EL (cell line): ENCODE measurements around the gene TAS1R1.
A peak's percentile ranks its signal among the peaks of the same experiment; 100 is the strongest.
"Not testable (repeated sequence)": the region's sequence is repeated elsewhere in the genome, so short reads cannot be mapped to it uniquely, and the experiment has no call there.

Source experiments
- DNase-seq: peaks from one replicate; pipeline ENCODE4 v3.0.0-alpha.2; 2016

TAS1R1 gene

DNA sequence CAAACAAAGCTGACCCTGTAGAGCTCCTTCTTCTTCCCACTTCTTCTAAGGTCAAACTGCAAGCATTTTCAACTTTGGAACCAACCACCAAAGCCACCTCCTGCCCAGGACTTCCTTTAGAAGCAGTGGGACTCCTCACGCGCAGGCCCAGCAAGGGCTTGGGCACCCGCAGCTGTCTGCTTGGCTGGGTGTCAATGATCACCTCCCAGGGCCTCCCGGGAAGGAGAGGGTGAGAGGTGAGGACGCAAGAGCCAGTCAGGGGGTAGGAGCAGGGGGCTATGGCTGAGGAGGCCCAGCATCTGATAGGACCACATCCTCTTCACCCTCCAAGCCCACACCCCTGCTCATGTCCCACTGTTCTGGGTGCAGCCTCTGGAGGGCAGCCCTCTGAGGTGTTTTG is 37.3 kb downstream of the TAS1R1 start:
- no peak for DNase-seq

DNA sequence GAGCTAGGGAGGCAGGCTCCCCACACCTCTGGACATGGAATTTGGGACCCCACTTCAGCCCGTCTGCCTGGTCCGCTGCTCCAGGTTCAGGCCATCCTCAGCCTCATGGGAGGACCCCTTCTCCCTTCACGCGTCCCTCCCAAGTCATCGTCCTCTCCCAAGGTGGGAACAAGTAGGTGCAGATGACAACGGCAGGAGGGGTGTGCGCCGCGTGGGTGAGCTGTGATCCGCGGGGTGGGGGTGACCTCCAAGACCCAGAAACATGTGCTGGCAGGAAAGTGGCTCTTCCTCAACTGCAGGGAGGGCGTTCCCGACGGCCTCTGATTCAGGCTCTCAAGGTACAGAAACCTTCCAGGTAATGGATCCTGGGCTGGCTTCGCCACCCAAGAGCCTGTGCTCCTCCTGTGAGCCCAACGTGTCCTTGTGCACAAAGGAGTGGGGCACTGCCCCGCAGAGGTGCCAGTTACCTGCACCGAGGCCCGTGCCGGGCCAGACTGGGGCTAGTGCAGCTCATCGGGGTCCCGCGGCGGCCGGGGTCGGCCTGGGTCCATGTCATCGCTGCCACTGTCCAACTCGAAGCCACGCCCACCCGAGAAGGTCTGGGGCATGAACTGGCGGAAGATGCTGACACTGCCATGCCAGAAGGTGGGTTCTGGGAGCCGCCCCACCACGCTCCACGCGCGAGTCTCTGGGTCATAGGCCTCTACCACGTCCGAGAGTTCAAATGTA is 37.9 kb downstream of the TAS1R1 start:
- no peak for DNase-seq

DNA sequence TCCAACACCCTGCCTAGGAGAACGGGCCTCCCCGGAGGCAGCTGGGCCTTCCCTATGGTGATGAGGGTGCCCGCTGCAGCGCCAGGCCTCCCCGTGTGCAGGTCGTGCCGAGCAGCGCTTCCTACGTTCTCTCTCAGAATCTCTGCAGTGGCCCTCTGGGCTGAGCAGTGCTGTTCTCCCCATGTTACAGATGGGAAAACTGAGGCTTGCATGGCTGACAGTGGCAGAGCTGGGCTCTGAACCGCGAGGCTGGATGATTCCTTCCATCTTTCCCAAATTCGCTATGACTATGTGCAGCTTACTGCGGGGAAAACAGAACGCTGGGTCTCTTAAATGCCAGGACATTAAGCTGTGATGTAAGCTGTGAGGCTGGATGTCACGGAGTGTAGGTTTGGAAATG is 38.7 kb downstream of the TAS1R1 start:
- no peak for DNase-seq

DNA sequence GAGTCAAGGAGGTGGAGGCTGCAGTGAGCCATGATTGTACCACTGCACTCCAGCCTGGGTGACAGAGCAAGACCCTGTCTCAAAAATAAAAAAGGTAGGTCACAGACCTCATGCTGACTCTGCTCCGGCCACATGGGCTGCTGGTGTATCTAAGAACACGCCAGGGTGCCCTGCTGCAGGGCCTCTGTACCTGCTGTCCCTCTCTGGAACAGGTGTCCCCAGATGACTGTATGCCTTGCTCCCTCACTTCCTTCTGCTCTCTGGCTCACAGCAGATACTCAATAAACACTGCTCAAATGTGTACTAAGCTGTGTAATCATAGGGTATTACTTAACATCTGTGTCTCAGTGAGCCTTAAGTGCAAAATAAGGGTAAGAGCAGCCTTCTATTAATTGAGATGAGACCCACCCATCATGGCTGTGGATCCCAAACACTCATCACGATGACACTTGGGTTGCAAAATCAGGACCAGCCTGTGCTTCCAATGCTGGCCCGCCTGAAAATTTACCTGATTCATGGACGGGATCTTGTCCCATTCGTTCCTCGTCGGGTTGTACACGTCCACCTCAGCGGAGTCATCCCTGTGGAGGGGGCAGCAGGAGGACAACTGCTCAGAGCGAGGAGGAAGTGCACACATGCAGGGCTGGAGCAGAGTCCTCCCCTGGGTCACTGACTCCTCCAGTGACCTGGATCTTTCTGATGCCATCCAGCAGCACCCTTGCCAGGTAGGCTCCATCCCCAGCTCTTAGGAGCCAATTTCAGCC is 40.1 kb downstream of the TAS1R1 start:
- no peak for DNase-seq

DNA sequence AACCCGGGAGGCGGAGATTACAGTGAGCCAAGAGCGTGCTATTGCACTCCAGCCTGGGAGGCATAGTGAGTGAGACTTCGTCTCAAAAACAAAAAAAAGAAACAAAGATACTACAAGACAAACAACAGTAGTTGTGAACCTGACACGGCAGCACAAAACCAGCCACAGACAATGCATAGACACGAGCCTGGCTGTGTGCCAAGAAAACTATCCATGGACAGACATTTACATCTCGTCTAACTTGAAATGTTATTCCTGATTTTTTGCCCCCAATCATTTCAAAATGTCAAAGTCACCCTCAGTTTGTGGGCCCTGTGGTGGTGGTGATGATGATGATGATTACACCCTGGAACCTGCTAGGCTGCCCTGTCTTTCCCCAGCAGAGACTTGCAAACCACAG is 41.2 kb downstream of the TAS1R1 start:
- DNase-seq: no peak

DNA sequence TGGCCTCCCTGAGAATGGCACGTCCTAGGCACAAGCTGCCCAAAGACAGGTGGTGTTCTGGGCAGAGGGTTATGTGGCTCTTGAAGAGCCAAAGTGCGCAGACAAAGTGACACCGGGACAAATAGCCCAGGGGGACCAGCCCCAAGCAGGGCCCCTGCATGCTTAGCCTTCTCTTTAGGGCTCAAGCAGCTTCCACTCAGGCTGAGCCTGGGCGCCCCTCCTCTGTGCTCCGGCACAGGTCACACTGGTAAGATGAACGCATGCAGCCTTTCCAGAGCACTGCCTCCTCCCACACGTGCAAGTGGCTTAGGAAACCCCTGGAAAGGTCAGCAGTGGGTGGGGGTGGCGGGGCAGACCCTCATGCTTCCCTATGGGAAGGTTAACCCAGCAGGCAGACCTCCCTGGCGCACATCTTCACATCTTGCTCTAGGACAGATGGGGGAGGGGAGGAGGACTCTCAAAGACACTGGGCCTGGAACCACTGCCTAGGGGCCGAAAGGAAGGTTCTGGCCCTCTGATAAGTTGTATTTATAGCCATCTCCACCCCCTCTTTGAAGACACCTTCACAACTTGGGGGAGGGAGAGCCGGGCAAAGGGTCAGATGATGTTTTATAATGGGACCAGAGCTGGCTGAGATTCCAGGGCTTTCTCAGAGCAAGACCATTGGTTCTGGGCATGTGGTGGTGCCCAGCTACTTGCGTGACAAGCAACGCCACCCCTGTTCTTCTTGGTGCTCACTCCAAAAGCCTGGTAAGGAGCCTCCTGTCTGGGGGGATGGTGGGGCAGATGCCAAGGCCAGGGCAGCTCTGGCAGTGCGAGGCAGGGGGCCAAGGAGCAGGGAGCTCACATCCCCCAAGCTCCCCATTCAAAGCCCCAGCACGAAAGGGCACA is 42.0 kb downstream of the TAS1R1 start:
- no peak for DNase-seq

DNA sequence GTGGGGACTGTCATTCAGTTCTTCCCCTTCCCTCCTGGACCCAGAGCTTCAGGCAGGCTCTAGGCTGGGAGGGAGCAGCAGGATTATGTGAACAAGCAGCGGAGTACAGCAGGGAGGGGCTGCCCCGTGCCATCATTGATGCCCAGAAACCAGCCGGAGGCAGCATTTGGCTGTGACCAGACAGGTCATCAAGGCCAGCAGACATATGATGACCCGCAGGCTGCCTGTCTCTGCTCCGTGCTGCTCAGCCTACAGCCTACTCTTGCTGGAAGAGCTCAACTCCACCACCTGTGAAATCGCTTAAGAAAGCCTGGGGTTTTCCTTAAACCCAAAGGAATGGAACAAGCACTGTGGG is 42.6 kb downstream of the TAS1R1 start:
- DNase-seq: no peak

DNA sequence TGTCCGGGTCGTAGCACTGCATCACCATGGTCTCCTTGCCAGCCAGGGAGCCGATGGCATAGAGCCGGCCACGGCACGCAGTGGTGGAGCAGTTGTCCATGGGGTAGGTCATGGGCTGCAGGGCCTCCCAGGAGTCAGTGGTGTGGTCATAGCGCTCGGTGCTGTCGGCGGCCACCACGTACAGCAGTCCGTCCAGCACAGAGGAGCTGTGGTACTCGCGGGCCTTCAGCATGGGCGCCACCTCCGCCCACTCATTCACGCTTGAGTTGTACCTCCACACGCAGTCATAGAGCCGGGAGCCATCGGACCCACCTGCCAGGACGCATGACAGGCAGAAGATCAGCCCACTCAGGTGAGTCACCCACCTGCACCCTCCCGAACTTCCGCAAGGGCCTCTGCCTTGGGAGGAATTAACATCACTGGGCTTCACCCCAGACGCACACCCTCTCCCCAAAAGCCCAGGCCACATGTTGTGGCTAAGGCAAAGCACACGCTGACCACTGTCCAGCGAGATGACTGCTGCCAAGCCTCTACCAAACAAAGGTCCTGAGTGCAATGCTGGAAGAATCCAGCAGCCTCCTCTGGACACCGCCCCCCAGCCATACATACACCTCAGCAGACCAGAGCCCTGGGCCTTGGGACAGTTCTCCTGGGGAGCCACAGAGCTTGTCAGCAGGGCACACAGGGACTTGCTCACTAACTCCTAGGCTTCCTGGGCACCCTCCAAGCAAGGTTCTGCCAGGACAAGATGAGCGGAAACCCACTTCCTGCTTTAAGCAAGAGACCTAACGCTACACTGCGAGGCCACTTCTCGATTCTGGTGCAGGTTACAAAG is 44.3 kb downstream of the TAS1R1 start:
- DNase-seq: no peak

DNA sequence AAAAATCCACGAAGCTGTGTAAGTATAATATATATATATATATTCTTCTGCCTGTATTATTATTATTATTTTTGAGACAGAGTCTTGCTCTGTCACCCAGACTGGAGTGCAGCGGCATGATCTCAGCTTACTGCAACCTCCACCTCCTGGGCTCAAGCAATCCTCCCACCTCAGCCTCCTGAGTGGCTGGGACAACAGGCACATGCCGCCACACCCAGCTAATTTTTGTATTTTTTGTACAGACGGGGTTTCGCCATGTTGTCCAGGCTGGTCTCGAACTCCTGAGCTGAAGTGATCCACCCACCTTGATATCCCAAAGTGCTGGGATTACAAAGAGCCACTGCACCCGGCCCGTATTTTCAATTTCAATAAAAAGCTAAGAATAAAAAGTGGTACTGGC is 44.9 kb downstream of the TAS1R1 start:
- DNase-seq: not testable (repeated sequence)

DNA sequence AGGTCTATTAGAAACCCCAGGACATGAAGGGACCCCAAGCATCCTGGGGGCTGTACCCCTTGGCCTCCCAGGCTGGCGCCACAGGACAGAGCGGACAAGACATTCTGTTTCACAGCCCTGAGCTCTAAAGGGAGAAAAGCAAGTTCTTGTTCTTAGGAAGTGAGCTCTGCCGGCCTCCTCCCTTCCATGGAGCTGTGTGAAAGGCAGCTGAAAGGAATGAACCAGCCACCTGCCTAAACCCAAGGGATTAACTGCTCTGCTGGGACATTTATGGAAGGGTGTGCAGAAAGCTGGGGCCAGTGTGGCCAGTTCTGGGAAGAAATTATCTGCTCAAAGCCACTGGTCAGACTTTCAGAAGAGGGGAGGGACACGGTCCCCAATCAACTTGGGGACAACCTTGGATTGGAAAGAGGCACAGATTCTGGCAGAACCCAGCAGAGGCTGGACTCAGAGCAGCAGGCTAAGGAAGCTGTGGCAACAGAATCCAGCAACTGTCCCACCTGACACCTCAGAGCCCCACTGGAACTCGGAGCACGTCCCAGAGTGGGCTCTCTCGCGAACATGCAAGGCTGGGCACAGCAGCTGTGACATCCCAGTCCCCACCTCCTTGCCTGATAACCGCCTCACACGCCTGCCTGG is 45.4 kb downstream of the TAS1R1 start:
- DNase-seq: no peak

DNA sequence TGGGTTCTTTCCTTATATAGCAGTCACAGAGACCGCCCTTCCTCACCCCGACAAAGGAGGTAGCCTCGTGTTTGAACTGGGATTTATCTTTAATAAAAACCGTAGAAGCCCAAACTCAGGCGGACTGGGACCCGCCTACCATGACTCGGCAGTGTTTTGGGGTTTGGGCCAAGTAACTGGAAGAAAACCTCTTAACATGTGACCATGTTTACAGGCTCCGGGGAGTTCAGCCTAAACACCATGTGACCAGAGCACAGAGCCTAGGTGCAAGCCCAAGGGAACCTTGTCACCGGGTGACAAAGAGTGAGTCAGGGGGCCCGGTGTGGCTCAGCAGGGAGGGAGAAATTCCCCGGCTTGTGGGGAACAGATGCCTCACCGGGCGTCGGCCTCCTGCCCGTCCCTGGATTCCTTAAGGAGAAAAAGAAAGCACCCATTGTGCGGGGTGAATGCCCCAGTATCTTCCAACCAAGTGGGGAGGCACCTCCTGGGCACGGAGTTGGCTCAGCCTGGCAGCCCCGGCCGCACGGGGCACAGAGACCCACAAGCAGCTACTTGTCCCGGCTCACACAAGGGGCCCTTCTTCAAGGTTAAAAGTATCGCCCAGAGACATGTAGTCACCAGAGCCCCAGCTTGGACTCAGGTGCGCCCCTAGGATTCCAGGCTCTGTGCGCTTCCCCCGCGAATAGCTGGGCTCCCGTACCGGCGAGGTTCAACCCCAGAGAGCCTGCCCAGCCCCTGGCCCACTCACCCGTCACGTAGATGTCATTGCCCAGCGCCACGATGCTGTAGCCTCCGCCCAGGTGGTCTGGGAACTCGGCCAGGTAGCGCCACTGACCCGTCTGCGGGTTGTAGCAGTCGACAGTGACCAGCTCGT is 46.2 kb downstream of the TAS1R1 start:
- peak; percentile 93 for DNase-seq

DNA sequence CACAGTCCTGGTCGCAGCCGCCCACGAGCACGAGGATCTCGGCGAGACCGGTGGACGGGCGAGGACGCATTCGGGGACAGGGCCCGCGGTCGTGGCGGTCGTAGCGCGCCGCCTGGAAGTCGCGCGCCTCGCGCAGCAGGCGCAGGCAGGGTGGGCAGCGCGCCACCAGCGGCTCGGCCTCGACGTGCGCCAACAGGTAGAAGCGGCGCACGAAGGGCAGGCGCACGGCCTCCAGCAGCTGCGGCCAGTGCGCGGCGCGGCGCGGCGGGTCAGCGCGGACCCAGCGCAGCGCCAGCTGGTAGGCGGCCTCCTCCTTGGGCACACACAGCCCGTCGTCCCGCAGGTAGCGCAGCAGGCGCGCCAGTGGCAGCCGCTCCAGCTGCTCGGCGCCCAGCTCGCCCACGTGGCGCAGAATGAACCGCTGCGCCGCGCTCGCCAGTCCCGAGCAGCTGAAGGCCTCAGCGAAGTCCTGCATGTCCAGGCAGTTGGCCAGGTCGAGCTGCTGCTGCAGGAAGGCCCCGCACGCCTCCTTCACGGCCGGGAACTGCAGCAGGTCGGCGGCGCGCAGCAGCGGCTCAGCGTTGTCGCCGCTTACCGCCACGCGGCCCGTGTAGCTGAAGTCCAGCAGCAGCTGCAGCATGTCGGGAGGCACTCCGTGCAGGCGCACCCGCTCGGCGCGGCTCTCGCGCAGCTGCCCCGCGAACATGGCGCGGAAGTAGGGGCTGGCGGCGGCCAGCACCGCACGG is 47.0 kb downstream of the TAS1R1 start:
- DNase-seq: no peak

DNA sequence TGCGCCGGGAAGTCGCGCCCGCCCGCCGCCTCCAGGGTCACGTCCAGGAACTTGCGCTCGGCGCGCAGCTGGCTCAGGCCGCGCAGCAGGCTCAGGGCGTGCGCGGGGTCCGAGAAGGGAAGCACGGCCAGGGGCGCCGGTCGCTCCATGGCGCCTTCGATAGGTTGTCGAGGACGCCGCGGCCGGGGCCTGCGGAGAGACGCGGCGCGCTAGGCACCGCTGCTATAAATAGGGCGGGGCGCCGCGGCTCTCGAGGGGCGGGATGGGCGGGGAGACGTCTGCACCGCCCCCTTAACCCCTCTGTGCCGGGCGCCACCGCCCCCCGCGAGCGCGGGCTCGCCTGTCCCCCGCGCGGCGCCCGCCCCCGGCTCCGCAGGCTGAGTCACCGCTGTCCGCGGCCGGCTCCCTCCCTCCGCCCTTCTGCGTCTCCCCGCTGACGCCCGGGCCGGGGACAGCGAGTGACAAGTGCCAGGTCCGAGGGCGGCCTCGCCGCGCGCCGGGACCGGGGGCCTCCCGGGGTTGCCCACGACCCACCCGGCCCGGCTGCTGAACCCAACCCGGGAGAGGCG is 47.6 kb downstream of the TAS1R1 start, which contains the start of gene KLHL21:
Gene KLHL21 (minus strand): TSS at position 201 of the 569 bp plus-strand sequence. CDS start 52 bp downstream, at position 149.
- DNase-seq: peak; percentile 92

DNA sequence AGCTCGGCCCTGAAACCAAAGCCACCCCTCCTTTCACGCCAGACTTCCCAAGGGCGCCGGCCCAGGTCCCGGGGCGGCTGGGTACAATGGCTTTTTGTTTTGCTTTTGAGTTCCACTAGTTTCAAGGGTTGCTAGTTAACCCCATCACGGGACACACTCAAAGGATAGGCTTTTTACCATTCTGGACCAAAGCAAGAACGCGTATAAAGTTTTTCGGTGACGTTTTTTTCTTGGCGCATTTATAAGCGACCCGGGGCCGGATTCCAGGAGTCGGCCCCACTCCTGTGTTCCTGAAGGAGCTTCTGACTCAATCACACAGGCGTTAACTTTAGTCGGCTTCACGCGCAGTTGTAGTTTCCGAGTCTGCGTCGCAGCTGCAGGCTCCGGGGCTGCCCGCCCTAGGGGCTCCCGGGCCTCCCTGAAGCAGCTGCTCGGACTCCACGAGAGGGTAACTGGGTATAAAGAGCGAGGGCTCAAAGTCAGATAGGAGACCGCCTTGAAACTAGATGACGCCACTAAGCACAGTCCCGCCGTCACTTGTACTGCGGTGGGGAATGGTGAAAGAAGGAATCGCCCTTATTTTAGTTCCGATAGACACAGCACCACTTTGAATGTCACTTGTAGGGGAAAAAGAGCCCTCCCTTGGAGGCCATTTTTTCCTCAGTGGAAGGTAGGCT is 48.3 kb downstream of the TAS1R1 start:
- DNase-seq: peak; percentile 75

DNA sequence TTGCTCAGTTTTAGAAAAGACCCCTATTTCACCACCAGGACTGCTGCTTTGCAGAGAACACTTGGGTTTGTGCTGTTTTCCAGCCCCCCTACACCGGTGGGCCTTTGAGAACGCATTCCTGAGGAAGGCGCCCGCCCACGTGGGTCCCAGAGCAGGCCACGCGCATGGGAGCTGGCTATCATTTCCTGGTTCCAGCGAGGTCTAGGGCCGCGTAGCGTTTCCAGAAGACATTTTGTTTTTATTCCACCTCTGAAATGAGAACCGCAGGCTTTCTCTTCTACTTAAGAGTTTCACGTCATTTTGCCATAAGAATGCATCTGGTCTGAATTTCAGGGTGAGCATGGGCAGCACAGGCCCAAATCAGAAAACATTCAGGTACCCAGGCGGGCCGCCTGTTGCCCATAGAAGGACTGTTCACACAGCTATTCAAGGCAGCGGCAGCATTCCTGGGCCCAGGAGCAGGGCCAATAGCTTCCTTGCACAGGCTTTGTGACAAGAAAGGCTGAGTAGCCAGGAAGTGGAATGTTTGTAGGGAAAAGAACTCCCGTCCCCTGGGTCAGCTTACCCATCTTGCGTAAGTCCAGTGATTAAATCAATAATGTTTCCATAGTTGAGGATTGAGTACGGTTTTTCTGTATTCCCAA is 48.9 kb downstream of the TAS1R1 start:
- peak; percentile 80 for DNase-seq

DNA sequence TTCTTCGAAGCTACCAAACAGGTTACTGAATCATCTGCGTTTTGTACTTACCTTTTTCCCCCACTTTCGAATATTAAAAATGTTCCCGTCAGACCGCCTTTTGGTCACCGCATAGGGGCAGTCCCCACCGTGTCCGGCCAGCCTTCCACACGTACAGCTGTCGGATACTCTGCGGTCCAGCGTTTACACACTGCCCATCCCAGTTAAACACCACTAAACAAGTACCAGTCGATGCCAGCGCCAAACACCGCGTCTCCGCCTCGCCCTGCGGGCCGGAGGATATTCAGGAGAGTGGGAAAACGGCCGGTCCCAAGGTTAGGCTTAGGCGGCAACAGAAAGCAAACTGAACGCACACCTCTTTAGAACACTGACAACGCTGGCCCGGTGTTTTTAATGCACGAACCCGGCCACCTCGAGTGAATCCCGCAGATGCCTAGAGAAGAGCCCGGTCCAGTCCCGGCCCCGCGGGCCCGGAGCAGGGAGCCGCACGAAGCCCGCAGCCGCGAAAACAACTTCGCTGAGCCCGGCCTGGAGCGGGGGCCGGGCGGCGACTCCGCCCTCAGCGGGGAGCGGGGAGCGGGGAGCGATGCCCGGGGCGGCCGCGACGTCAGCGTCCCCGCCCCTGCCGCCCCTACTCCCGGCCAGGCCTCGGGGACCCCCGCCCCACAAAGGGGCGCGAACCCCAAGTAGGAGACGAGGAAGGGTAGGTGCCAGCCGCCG is 57.7 kb downstream of the TAS1R1 start:
- peak; percentile 50 for DNase-seq

DNA sequence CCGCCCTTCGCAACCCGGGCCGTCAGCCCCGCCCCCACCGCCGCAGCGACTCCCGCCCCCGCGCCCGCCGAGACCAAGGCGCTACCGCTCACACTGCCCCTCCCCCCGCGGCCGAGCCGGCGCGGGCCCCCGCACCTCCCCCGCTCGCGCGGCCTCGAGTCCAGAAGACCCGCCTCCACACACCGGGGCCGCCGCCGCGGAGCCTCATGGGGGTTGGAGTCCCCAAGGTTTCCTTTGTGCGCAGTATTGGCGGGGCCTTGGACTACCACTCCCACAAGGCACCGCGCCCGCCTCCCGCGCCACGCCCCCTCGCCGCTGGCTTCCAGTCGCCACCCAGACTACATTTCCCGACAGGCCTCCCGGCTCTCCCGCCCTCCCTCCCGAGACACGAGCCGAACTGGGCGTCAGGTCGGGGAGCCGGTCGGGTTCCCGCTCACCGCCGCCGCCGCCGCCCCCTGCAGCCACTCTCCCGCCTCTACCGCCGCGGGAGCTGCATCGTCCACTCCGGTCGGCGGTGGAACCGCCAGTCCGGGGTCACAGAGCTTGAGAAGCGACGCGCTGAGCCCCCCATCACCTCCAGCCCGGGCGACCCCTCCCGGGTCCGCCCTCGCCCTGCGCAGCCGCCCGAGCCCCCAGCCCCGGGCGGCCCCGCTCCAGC is 58.4 kb downstream of the TAS1R1 start, which contains the start of gene PHF13:
Gene PHF13 (plus strand): TSS at position 371 of the 658 bp plus-strand sequence. CDS start 336 bp downstream, outside the sequence.
- DNase-seq: peak; percentile 99
